HL-60 (cell line): ENCODE data around the gene IL17C.

ENCODE experiments used
- DNase-seq, 2 experiments: peaks; one replicate each; pipeline ENCODE4 v3.0.0-alpha.2; 2010 to 2020; ENCODE audit warnings: low read depth in 1 of 2, low spot score in 1 of 2
- H3K27ac ChIP-seq: fragments of 250-450 bp; sonication (Bioruptor Pico); replicated peaks from 2 replicates; pipeline ENCODE4 v1.5.1; 2020; ENCODE audit warnings: mild to moderate bottlenecking, moderate library complexity
- H3K27me3 ChIP-seq: fragments of 250-450 bp; sonication (Bioruptor Pico); 2 replicates; pipeline ENCODE4 v1.5.1; 2021; ENCODE audit warnings: mild to moderate bottlenecking, moderate library complexity; ENCODE audit not compliant: insufficient read depth, poor library complexity, severe bottlenecking
- H3K4me3 ChIP-seq: replicated peaks from 2 replicates; pipeline ENCODE4 v1.5.1; 2011; ENCODE audit warnings: mild to moderate bottlenecking, control low read depth, low read length; ENCODE audit not compliant: insufficient read depth
- CTCF ChIP-seq: IDR thresholded peaks from one replicate; pipeline ENCODE4 v1.5.1; 2011; ENCODE audit warnings: low read length, control low read depth, inconsistent platforms; ENCODE audit not compliant: insufficient read depth
- GABPA ChIP-seq: IDR thresholded peaks from 2 replicates; pipeline ENCODE4 v1.6.1; 2012; ENCODE audit warnings: low read depth
- POLR2AphosphoS5 ChIP-seq: IDR thresholded peaks from 2 replicates; pipeline ENCODE4 v1.6.1; 2012; ENCODE audit warnings: low read depth
- REST ChIP-seq: IDR thresholded peaks from 2 replicates; pipeline ENCODE4 v1.6.1; 2012; ENCODE audit warnings: low read depth; ENCODE audit not compliant: insufficient replicate concordance
- SPI1 ChIP-seq: IDR thresholded peaks from 2 replicates; pipeline ENCODE4 v1.6.1; 2012; ENCODE audit warnings: low read depth, mild to moderate bottlenecking, borderline replicate concordance

The IL17C gene

GRCh38 chr16:88658714-88659113, 20.3 kb downstream of the IL17C start:
- no peak overlapping the region for H3K4me3 ChIP-seq
- no peak for TF ChIP-seq SPI1

GRCh38 chr16:88659160-88659559, 20.8 kb downstream of the IL17C start:
- TF ChIP-seq SPI1 (no peak), REST (no peak), POLR2AphosphoS5 (no peak), GABPA (no peak), CTCF (no peak)
- Histone ChIP-seq H3K4me3 (no peak overlapping the region), H3K27me3 (no peaks in the 10 kb centered on the region), H3K27ac (no peak overlapping the region)
- no peak for DNase-seq

More at GRCh38 chr16:88658714-88659113, 20.3 kb downstream of the IL17C start:
- DNase-seq: no peak
- no peaks in the 10 kb centered on the region for H3K27me3 ChIP-seq
- no peak overlapping the region for H3K27ac ChIP-seq

GRCh38 chr16:88661468-88661867, 23.1 kb downstream of the IL17C start:
- TF ChIP-seq CTCF: no peak
- TF ChIP-seq REST: no peak
- TF ChIP-seq POLR2AphosphoS5: no peak
- no peak for TF ChIP-seq SPI1
- no peak for TF ChIP-seq GABPA
- Histone ChIP-seq H3K4me3 (no peak overlapping the region), H3K27ac (no peak overlapping the region), H3K27me3 (no peaks in the 10 kb centered on the region)
- no peak for DNase-seq

- Histone ChIP-seq H3K27me3 (no peaks in the 10 kb centered on the region), H3K4me3 (peak overlapping the region; percentile 70), H3K27ac (no peak overlapping the region)
- no peak for DNase-seq
- TF ChIP-seq POLR2AphosphoS5 (no peak), REST (no peak), GABPA (no peak)
Measured at GRCh38 chr16:88662222-88662842, 24.0 kb downstream of the IL17C start.
